GM18507 (cell line): ENCODE measurements around the gene CFDP1.
"Not testable (repeated sequence)": the region's sequence is repeated elsewhere in the genome, so short reads cannot be mapped to it uniquely, and the experiment has no call there.

Source experiments
- DNase-seq: peaks from one replicate; pipeline ENCODE4 v3.0.0; 2011; ENCODE audit warnings: low read depth; ENCODE audit not compliant: insufficient read length; ENCODE audit errors: extremely low spot score
- FAIRE-seq: peaks from 2 replicates; lab custom pipeline; 2011; peaks lifted over from hg19 to GRCh38; lab: Jason Lieb, UNC

CFDP1 gene

GRCh38 chr16:75279305-75279704, 154.0 kb downstream of the CFDP1 start:
- FAIRE-seq, result no peak

DNA sequence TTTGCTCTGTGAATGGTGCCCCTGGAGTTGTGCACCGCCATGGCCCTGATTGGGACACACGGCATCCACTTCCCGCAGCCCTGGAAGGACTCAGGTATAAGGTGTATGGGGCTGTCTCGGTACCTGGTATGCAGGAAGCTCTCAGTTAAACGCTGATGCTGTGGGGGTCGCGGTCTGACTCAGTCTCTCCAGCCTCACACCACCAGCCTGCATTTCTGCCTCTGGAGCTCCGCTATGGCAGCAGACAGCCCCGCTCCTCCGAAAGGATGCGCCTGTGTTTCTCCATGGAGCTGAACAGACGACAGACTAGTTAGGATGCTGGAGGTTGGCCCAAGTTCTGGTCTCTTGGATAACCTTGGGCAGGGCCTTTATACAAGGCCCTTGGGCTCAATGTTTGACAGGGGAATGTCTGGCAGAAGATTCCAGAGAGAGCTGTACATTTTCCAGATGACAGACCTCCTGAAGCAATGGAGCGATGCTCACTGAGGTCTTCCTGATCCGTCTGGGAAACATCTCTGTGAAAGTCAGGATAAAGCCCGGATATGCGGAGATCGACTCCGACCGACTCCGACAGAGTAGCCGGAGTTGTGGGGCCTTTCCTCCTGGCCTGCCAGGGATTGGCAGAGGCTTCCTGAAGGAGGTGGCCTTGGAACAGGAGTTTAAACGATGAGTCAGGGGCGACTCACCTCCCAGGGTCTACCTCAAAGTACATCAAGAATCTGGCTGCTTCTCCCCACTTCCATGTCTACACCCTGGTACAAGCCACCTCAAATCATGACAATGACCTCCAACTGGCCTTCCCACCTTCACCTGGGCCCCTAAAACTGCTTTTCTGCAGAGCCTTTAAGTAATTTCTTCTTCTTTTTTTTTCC, 160.0 kb downstream of the CFDP1 start:
- DNase-seq (no peak), FAIRE-seq (no peak)

More at GRCh38 chr16:75279305-75279704, 154.0 kb downstream of the CFDP1 start:
- no peak for DNase-seq

- not testable (repeated sequence) for DNase-seq, FAIRE-seq
These were observed 160.7 kb downstream of the CFDP1 start for GRCh38 chr16:75272629-75273028.

DNA sequence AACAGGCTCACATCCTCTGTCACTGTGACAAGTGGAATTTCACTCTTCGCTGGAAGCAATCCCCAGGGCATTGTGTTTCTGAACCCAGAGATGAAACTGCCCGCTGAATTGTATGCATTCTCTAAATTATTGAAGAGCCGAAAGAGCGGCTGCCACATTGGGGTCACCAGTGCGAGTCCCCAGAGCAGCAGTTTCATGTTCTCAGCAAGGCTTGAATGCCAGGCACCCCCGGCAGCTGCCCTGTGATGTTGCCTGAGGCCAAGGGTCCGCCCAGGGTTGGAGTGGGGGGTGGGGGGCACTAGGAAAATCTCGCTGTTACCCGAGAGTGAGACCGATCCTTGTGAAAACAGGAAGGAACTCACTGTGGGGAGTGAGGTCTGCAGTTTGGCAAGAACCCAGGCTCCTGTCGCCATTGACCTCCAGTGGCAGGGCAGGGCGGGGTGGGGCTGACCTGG, 161.2 kb downstream of the CFDP1 start:
- FAIRE-seq, result peak; percentile 50

GRCh38 chr16:75271441-75272096, 161.7 kb downstream of the CFDP1 start:
- DNase-seq, result no peak
- no peak for FAIRE-seq

More for the DNA sequence above, 161.2 kb downstream of the CFDP1 start:
- no peak for DNase-seq

GRCh38 chr16:75269358-75269757, 163.9 kb downstream of the CFDP1 start:
- DNase-seq, FAIRE-seq: not testable (repeated sequence)

- FAIRE-seq (no peak), DNase-seq (no peak)
These were observed 165.6 kb downstream of the CFDP1 start for GRCh38 chr16:75267631-75268264.

GRCh38 chr16:75266738-75267630, 166.3 kb downstream of the CFDP1 start:
- FAIRE-seq, result no peak
- DNase-seq, result no peak

DNA sequence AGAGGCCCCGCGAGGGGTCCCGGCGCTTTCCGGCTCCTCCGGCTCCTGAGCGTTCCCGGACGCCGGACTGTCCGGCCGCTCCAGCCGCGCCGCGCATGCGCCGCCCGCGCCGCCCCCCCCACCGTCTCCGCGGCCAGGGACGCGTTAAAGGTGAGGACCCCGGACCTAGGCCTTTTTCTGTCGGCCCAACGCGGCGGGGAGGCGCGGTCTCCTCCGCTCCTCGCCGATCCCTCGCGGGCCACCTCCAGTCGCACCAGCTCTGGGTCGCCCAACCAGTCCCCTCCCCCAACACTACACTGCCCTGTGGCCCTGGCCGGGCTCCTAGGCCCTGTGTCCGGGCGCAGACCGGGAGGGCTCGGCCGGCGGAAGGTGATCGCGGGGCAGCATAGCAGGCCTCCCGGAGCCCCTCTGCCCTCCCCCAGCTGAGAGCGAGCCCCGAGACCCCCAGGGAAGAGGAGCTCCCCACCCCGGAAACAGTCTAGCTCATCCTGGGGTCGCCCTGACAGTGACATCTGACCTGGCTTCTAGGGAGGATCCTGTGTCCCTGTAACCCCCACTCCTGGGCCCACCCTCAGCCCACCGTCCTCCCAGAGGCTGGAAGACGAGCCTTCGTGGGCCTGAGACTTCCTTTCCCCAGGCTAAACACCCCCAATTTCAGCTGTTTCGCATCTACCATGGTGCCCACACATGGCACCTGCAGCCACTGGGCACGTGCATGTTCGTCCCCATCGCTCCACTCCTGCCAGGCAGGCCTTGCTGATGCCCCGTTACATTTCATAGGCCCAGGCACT, 167.2 kb downstream of the CFDP1 start:
- peak; percentile 45 for FAIRE-seq
- DNase-seq, result peak; percentile 91

DNA sequence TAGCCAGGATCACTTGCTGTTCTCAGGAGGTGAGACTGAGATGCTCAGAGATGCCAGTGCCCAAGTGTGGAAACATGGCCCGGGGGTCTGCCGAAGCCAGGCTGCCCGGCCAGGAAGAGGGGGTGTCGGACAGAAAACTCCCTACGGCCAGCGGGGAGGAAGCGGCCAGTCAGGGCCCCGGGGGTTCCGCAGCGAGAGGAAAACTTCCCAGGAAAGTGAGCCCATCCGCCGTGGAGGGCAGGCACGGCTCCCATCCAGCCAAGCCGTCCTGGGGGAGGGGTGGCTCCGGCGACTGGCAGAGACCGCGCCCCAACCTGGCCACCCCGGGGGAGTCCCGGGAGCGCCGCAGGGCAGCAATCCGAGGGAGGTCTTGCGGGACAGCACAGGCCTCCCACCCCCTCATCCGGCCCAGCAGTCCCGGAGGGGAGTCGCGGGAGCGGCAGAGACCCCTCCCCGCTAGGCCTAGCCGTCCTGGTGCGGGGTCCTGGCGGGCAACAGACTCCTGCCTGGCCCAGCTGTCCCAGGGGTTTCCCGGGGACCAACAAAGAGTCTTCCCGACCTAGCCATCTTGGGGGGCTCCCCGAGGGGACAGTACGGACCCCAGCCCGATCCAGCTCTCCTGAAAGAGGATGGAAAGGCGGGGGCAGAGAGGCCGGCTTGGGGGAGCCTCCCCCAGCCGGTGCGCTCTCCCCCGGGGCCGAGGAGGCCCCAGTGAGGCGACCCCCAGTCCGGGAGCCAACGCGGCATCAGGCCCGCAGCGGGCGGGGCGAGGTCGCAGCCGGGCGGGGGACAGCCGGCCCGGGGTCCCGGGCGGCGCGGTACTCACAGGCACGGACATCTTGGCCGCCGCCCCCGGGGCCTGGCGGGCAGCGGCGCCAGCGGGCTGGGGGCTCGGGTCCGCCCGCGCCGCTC, 168.0 kb downstream of the CFDP1 start:
- no peak for DNase-seq
- no peak for FAIRE-seq

- DNase-seq (no peak), FAIRE-seq (no peak)
These were observed 168.8 kb downstream of the CFDP1 start for GRCh38 chr16:75264457-75264998.

GRCh38 chr16:75263963-75264445, 169.3 kb downstream of the CFDP1 start:
- DNase-seq, result no peak
- no peak for FAIRE-seq

DNA sequence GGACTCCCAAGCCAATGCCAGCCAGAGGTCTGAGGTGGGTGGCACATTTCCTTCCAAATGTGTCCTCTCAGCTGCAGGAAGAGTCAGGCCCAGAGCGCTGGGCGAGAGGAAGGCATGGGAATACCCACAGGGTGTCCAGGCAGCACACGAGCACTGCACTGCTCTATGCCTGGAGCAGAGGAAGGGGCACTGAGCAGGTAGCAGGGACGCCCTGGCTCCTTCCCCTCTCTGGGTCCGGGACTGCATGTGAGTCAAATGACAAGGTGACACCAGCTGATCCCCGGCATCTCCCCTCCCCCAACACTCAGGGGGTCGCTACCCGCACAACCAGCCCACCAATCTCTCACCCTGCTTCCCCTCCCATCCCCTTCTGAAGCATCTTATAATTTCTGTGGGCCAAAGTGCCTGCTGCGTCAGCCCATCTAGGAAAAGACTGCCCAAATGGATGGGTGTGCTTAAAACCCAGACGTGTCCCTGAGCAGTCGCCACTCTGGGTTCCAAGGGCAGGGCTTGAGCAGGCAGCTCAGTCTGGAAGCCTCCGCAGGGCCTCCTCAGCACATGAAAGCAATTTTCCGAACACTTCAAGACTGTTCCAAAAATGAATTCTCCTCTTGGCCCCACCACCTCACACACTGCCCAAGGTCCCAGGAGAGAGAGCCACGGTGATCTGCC, 169.9 kb downstream of the CFDP1 start:
- FAIRE-seq (no peak), DNase-seq (no peak)

- no peak for FAIRE-seq
- DNase-seq, result no peak
These were observed 170.5 kb downstream of the CFDP1 start for GRCh38 chr16:75262800-75263127.

DNA sequence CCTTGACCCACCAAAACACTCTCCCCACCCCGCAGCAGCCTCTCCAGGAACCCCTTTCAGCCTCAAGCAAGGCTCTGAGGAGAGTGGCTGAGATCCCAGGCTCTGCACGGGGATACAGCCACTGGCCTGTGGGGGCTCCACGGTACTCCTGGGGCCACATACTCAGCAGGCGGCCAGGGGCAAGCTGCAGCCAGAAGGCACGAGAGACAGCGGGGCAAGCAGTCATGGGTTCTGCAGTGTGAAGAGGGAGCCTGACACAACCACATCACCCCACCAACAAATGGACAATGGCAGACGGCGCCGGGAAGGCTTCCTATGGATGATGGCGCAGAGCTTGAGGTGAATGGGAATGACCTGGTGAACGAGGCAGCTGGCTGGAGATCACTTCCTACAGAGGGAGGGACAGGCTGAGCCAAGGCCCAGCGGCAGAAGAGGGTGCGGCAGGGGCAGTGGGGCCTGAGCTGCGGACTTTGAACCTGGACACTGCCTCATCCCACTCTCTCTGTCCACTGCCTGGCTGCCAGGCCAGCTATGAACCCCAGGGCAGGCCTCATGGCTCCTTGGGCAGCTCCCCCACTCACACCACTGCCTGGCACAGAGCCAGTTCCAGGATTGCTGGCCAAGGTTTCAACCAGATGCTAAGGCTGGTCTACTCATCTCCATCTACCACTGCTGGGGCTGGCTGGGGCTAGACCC, 171.1 kb downstream of the CFDP1 start:
- DNase-seq (no peak), FAIRE-seq (no peak)

GRCh38 chr16:75261590-75262078, 171.7 kb downstream of the CFDP1 start:
- DNase-seq (no peak), FAIRE-seq (no peak)
